ENCODE data around the gene MYT1.

The MYT1 gene

DNA sequence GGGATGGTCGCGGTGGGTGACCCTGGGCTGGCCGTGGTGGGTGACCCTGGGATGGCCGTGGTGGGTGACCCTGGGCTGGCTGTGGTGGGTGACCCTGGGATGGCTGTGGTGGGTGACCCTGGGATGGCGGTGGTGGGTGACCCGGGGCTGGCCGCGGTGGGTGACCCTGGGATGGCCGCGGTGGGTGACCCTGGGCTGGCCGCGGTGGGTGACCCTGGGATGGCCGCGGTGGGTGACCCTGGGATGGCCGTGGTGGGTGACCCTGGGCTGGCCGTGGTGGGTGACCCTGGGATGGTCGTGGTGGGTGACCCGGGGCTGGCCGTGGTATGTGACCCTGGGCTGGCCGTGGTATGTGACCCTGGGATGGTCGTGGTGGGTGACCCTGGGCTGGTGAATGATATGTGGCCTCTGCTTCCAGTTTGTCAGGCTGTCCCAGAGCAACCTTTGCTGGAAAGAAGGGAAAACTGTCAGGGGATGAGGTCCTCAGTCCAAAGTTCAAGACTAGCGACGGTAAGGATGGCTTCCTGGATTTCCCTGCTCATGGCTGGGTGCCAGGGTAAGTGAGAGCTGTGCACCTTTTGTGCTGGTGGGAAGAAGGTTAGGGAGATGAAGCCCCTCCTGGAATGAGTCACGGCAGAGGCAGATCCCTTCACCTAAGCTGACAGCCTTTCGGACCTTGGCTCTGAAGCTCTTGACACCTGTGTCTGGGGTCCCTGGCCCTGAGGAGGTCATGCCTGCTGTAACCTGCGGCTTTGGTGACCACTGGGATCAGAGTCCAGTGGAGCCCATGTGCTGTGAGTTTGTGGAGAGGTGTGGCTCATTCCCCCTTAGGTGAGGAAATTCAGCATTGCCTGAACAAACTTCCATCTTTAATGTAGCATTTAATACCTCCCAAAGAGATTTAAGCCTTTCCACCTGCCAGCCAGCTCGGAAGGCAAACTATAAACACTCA lies 72.2 kb downstream of the MYT1 start:
- DNase-seq = no peak

DNA sequence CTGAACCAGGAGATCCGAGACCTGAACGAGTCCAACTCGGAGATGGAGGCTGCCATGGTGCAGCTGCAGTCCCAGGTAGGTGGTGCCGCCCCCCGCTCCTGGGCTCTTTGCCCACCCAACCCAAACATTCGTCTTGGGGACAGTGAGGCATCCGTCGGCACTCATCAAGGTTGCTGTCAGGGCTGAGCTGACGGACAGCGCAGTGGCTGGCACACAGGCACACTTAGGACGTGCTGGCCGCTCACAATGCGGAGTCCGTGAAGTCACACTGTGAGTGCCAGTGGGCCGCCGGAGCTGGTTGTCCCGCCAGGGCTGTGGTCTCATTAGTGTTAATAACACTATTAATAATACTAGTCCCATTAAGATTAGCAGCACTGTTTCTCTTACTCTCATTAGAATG lies 73.1 kb downstream of the MYT1 start:
- no peak for DNase-seq

DNA sequence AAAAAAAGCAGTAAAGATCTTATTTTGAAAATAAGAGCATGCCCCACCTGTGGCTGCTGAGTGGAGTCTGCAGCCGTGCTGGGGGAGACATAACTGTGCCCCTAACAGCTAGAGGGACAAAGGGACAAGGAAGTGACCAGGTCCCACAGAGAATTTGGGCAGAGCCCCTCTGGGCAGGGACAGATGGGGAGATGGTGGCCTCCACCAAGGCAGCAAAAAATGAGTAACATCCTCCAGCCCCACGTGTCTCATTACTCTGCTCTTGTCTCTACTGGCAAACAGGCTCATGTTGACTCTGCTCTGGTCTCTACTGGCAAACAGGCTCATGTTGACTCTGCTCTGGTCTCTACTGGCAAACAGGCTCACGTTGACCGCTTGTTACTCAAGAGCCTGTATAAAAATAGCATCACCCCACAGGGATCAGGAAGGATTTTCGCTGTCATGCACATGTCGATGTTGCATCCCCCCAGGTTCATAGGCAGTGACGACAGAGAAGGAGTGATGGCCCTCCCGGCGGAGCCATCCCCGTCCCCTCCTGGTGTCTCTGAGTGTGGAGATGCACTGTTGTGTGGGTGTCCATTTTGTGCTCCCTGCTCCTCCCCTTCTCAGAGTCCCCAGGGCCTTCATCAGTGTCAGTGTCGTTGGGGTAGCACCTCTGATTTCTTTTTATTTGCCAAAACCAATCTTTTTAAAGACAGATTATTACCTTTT lies 74.0 kb downstream of the MYT1 start:
- DNase-seq = no peak

DNA sequence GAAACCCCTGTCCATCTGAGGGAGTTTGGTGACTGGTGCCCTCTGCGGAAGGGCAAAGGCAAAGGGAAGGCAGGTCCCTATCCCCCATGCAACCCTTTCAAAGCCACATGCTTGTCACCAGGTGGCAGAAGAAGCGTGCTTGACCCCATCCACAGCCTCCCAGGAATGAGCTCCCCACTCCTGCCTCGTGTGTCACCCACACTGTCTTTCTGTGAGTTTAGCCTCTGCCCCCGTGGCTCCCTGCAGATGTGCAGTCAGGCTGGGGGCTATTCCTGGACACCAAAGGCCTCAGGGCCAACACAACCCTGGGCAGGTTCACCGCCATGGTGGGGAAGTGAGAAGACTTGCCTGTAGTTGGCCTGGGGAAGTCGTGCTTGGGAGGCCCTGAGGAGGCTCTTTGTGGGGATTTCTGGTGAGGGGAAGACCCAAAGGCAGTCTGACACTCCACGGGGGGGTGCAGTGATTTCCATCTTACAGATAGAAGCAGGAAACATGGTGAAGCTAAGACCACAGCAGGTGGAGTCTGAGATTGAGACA lies 74.7 kb downstream of the MYT1 start:
- no peak for DNase-seq

DNA sequence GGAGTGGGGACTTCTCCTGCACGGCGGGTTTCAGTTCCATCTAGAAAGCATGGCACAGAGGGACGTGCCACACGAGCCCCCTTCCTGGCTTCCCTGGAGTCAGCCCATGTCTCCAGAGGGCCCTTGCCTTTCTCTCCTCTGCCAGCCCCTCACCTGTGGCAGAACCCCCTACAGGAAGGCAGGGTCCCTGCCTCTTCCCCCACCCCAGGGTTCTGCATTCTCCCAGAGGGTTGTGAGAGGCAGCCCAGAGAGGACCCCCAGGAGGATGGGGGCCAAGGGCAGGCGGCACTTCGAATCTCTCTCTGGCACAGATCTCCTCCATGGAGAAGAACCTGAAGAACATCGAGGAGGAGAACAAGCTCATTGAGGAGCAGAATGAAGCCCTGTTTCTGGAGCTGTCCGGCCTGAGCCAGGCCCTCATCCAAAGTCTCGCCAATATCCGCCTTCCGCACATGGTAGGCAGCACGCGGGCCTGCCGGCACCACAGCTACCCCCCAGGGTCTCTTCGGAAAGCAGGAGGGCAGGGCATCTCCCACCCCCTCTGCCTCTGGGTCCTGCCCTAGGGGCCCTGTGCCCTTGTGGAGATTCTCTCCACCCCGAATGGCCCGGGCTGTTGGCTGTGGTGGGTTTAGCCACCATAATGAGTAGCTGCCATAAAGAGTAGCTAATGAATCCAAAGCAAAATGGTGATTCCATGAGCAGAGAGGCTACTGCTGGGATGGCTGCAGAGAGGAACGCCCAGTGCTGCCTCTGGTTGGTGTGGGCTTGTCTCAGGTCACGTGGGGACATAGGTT lies 75.4 kb downstream of the MYT1 start:
- no peak for DNase-seq

DNA sequence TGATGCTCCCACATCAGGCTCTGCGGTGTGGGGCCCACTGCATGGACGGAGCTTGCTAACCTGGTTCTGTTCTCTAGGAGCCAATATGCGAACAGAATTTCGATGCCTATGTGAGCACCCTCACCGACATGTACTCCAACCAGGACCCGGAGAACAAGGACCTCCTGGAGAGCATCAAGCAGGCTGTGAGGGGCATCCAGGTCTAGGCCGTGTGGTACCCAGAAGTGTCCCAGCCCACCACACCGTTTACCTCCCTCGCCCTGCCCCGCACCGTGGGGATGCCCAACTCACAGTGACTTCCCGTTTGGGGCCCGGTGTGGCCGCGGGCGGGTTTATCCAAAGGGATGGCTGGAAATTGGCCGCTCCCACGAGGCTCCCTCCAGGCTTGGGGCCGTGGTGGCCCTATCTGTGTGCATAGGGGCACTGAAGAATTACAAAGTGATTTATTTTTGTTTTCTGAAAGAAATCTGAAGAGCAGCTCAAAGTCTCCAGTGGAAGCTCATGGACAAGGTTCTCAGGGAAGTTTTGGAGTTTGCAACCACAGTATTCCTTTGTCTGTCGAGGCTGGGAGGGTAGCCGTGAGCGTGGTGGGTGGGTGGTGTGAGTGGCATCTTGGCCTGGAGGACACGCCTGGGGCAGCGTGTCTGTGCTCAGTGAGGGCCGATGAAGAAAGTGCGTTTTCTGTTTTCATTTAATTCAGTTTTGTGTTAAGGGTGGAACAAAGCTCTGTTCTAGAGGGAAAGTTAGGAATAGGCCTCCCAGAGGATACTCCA lies 76.2 kb downstream of the MYT1 start:
- no peak for DNase-seq

DNA sequence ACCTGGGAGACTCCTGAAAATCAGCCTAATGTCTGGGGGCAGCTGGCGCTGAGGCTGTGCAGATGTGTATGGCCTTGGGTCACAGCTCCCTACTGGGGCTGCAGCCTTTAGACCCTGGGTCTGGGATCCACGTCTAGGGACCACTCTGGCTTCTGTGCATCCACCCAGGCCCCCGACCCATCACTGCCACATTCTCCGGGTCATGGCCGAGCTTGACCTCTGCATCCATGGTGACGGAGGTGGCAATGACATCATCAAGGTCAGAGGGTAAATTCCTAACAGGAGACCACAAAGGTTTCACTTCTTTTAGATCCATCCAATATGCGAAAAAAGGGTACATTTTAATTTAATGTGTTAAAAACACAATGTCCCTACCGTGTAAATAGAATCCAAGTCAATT lies 76.8 kb downstream of the MYT1 start:
- no peak for DNase-seq

DNA sequence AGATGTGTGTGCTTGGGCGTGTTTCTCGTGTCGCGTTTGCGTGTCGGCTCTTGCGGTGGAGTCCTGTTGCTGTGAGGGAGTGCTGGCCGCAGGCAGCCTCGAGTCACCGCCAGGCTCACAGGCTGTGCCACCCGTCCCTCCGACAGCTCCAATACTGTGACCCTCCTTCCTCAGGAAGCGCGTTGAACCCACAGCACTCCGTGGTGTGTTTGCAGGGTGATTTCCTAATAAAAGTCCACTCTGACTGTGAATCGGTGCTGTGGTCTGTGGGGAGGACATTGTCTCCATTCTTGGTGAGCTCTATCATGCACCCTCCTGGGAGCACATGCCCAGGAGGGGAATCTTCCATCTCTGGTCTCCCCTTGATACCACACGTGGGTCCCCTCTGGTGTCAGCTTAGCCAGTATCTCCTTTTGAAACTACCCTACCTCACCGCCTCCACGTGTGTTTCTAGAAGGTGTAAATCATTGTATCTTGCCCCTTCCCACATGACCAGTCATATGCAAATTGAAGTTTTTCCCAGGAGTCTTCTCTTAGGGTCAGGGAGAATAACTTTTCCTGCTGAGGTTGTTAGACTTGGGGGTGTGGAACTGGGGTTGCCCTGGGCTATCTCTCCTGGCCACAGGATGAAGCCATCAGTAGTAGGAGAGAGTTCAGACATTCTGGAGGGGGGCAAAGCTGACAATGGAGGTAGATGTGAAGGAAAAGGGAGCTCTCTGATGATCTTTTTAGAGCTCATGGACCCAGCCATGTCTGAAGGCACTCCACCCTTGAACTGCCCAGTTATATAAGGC lies 77.9 kb downstream of the MYT1 start:
- no peak for DNase-seq

DNA sequence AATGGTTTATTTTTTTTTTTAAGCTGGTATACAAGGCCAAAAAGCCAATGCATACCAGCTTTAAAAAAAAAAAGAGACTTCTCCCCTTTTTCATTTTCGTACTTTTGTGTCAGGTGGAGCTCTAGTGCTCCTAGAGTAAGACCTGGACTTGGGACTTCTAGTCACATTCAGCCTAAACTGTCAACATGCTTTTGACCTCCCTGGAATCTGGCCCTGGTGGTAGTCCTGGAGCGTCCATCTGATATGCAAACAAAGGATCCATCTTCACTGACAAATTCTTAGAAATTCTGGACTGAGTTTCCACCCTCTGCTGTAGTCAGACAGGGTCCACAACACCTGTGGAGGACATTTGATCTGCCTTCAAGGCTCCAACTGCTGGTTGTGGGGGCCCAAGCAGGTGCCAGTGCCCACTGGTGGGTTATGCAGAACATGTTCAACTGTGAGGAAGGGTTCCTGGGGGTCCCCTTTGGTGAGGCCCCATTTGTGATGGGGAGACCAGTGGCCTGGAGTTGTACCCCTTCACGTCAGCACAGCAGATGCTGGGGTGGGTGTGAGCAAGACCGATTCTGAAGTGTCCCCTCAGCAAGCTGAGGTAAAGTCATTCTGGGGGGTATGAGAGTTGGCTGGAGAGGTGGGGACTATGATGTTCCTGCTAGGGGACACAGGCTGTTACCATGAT lies 78.7 kb downstream of the MYT1 start:
- no peak for DNase-seq

DNA sequence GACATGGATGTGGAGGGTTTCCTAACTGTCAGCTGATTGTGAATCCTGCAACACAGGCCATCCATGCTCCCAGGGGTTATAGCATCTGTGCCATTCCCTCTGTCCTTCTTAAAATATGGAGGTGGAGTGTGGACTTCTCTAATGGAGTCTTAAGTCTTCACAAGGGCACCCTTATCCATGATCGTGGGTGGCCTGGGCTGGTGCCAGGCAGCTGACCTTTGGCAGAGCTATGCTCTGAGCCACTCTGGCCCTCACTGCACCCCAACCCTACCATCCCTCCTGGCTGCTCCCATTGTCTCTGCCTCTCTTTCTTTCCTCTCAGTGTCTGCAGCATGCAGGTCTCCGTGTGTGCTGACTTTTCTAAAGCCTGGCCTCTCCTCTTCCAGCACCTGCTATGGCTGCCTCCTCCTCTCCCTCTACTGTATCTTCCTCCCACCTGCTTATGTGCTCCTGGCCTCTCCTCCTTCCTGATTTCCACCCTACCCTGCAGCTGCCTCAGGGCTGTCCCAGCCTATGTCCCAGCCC lies 80.1 kb downstream of the MYT1 start:
- DNase-seq = no peak

DNA sequence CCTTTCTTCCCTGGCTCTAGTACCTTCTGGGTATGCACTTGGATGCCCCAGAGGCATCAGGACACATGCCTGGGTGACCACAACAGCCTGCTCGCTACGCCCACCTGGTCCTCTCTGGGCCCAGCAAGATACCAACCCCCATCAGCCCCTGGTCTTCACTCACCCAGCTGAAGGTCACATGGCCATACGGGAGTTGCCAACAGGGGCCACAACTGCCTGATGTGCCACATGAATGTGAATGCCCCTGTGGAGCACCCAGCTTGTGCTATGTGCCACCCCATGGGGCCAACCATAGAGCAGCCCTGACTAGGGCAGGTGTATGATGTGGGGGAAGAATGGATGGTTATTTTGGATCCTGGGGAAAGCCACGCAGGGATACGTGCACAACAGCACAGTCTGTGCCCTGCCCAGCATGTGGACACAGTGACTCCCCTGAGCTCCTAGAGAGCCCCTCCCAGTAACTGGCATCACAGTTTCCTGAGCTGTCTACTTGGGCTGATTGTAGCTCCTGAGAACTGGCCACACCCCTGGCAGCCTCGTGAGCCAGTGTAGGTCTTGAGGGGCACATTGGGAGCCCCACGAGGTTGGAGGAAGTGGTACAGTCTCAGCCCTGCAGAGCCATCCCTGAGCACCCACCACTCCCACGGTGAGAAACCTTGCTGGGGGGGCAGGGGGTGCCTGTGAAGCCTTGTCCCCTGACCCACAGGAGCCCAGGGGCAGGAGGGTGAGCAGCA lies 80.8 kb downstream of the MYT1 start:
- DNase-seq = no peak

DNA sequence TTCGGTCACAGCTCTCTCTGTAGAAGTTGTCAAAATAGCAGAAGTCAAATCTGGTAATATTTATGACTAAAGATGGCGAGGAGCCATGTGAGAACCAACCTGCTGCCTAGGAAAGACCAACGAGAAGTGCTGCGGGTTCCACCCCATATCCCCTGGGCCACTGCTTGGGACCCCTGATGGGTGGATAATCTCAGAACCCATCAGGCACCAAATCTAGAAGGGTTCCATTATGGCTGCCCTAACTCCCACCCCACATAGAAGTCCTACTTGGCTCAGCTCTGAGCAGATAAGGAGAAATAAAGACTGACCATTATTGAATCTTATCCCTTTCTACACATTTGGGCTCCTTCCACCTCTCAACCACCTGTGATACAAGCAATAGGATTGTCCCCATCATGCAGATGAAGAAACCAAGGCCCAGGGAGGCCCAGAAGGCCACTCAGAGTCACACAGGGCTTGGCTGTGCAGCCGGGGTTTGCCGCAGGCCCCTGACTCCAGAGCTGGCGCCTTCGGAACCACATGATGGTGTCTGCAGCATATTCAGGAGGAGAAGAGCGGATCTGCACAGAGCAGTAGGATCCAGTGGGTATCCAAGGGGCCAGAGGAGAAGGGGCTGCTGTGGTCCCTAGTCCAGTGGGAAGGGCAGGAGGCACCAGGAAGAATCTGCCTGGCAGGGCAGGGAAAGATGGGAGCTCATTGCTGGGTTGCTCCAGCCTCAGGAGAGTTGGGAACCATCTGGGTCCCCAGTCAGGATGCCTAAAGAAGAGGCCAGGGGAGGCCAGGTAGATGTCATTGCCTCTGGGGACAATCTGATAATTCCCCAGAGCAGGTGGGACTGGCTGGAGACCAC lies 81.7 kb downstream of the MYT1 start:
- no peak for DNase-seq

DNA sequence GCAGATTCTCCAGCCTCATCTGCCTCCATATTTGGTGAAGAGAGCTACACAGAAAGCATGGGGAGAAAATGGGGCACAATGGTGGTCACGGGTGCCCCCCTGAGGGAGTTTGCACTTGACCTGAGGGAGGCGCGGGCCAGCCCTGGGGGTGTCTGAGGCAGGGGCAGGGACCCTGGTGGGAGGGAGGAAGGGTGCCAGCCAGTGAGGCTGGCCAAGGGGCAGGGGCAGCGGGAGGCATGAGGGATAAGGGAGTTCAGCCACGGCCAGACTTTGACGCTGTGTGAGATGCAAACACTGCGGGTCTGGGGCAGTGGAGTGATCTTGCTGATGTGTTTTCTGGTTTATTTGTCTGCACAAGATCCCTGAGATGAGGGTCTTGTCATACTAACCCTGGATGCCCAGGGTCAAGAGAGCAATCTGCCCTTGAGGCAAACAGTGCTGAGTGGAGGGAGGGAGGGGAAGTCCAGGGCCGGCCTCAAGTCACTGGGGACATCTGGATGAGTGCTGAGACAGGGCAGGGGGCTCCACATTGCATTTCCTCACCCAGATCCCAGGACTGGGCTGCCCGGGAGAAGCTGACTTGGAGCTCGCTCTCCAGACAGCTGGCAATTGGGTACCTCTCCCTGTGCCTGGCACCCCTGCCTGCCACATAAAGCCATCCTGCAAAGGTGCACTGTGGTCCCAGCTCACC lies 82.5 kb downstream of the MYT1 start:
- no peak for DNase-seq

DNA sequence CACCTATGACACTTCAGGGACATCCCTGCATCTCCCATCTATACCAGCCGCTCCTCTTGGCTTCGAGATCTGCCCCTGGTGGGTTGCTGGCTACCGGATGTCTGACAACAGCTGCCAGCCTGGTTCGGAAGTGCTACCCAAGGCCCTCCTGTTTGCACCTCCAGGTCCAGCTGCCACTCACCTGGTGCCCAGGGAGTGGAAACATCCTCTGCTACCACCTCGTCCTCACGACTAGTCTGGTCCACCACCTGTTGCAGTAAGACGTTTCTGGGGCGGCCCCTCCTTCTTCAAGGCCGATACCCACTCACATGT lies 83.0 kb downstream of the MYT1 start:
- DNase-seq = no peak

DNA sequence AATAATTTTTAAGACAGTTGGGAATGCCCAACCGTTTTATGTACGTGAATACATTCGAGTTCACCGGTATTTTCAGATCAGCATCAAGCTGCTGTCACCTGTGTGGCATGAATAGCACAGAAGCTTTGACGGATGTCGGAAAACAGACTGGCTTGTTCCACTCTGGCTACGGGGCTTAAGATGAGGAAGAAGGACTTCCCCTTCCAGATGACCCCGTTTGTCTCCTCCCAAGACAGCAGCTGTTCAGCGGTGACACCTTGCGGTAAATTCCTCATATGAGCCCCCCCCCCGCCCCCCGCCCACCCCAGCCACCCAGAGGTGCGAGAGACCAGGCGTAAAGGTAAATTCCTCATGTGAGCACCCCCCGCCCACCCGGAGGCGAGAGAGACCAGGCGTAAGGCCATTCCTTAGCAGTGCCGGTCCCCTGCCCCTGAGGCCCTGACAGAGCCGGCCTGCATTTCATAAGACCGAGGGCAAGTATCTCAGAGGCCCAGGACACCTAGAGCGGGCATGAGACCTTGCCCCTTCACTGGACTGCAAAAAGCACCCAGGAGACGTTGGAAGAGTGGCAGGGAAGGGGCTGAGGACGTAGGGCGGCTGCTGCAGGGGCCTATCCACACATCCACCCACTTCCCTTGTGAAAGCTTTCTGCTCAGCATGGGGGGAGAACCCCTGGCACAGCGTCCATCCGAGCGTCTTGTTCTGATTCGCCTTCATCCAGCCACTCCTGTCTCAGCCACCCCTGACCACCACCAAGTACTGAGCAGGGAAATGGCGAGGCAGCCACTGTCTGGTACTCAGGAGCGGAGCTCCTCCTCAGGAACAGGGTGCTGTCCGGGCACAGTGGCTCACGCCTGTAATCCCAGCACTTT lies 84.0 kb downstream of the MYT1 start:
- DNase-seq = no peak

DNA sequence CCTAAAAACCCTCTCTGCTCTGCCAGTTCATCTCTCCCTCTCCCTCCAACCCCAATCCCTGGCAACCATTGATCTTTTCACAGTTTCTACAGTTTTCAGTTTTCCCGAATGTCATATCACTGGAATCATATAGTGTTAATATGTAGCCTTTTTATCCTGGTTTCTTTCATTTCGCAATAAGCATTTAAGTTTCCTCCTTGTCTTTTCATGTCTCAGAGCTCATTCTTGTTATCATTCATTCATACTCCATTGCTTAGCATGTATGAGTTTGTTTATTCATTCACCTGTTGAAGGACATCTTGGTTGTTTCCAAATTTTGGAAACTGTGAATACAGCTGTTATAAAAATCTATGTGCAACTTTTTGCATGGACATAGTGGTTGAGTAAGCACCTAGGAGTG lies 85.8 kb downstream of the MYT1 start:
- DNase-seq = no peak

DNA sequence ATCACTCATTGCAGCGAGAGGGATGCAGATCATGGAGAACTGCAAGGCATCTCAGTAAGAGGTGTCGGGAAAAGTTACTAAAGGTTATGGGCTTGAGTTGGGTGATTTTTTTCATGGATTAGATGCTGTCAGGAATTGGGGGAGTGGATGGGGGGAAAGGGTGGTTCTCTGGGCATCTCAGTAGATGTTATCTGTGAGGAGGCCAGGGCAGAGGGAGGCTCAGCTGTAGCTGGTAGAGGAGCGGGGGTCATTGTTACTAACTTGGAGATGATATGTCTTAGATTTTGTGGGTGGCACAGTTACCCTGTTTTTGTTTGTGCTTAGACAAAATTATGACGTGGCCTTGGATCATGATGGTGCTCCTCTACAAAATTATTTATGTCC lies 88.7 kb downstream of the MYT1 start:
- DNase-seq = no peak
